ENCODE results near the gene COMMD10.

The COMMD10 gene

DNA sequence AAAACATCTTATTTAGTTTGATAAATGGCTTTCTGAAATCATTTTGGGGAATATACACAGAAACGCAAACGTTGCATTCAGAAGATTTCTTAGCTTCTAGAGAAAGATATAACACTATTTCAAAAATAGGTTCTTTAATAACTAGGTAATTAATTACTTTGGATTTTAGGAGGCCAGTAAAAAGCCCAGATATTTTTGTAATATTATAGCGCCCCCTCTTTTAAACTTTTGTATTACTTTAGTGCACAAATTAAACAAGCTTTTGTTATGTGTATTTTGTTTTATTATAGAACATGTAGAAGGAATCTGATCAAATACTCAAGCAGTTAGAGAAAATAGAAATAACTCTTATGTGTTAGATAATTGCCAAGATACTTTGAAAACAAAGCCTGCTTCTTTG, 57.7 kb downstream of the COMMD10 start:
- peaks cover 10% of the 10 kb centered on the region for H3K4me1 Mint-ChIP-seq (ENCODE audit: low read depth)
- H3K27ac Mint-ChIP-seq = no peak overlapping the region
- peaks cover 14% of the 10 kb centered on the region for H3K36me3 Mint-ChIP-seq
- H3K9me3 Mint-ChIP-seq (ENCODE audit: low read depth) = no peaks in the 10 kb centered on the region
- no peaks in the 10 kb centered on the region for H3K27me3 Mint-ChIP-seq
- no peak overlapping the region for H3K4me3 Mint-ChIP-seq

GRCh38 chr5:116144103-116144502, 59.3 kb downstream of the COMMD10 start:
- no peak overlapping the region for H3K4me3 Mint-ChIP-seq
- H3K9me3 Mint-ChIP-seq (ENCODE audit: low read depth) = peaks cover 5% of the 10 kb centered on the region
- H3K27me3 Mint-ChIP-seq = no peaks in the 10 kb centered on the region
- H3K27ac Mint-ChIP-seq = no peak overlapping the region
- peaks cover 7% of the 10 kb centered on the region for H3K4me1 Mint-ChIP-seq (ENCODE audit: low read depth)
- H3K36me3 Mint-ChIP-seq = peaks cover 19% of the 10 kb centered on the region

GRCh38 chr5:116144991-116145390, 60.2 kb downstream of the COMMD10 start:
- H3K27me3 Mint-ChIP-seq = no peaks in the 10 kb centered on the region
- no peak overlapping the region for H3K27ac Mint-ChIP-seq
- H3K36me3 Mint-ChIP-seq = peaks cover 17% of the 10 kb centered on the region
- peaks cover 7% of the 10 kb centered on the region for H3K4me1 Mint-ChIP-seq (ENCODE audit: low read depth)
- H3K4me3 Mint-ChIP-seq = no peak overlapping the region
- H3K9me3 Mint-ChIP-seq (ENCODE audit: low read depth) = peaks cover 5% of the 10 kb centered on the region

DNA sequence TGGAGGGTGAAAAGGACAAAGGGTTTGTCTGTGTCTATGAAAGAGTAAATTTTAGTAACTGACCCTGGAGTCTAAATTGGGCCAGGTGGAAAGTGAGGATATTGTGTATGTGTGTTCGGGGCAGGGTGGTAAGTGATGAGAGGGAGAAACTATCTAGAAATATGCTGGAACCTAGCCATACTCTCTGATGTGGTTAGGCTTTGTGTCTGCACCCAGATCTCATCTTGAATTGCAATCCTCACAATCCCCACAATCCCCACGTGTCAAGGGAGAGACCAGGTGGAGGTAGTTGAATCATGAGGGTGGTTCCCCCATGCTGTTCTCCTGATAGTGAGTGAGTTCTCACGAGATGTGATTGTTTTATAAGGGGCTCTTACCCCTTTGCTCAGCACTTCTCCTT, 60.6 kb downstream of the COMMD10 start:
- peaks cover 14% of the 10 kb centered on the region for H3K36me3 Mint-ChIP-seq
- H3K4me1 Mint-ChIP-seq (ENCODE audit: low read depth) = peaks cover 7% of the 10 kb centered on the region

DNA sequence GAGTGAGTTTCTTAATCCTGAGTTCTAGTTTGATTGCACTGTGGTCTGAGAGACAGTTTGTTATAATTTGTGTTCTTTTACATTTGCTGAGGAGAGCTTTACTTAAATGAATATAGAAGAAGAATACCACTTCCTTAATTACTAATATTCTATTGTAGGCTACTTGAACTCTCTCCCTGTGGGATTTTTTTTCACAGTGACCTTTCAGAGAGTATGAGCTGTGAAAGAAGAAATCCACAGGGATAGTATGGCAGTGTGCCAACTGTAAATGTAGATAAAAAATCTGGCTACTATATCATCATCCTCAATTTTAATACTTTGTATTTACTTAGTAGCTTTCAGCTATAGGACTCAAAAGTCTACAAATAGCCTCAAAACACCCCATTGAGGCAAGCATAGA, 67.3 kb downstream of the COMMD10 start:
- peaks cover 12% of the 10 kb centered on the region for H3K36me3 Mint-ChIP-seq
- H3K27me3 Mint-ChIP-seq = no peaks in the 10 kb centered on the region
- H3K4me1 Mint-ChIP-seq (ENCODE audit: low read depth) = peaks cover 14% of the 10 kb centered on the region
- H3K9me3 Mint-ChIP-seq (ENCODE audit: low read depth) = peaks cover 5% of the 10 kb centered on the region
- no peak overlapping the region for H3K4me3 Mint-ChIP-seq
- H3K27ac Mint-ChIP-seq = no peak overlapping the region

More for the DNA sequence above, 60.6 kb downstream of the COMMD10 start:
- Mint-ChIP-seq H3K9me3 (ENCODE audit: low read depth) (peaks cover 5% of the 10 kb centered on the region), H3K4me3 (no peak overlapping the region), H3K27ac (no peak overlapping the region), H3K27me3 (no peaks in the 10 kb centered on the region)

DNA sequence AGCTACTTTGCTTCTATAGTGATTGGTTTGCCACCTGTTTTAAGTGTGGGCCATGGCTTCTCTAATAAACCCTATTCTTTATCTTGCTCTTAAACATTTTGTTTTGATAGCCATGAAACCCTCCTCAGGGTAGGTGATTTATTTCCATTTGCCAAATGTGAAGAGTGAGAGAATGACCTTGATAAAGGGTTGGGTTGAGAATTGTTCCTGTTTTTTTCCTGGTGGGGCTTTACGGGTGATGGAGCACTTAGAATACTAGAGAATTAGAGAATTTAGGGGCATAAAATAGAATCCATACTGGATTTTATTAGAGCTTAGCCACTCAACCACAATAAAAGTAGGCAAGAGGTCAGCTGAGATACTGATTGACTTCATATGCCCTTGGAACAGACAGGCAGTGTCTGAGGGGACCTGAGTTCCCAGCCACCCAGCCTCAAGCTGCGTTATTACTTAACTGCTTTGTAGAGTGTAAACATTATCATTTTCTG, 68.9 kb downstream of the COMMD10 start:
- peaks cover 16% of the 10 kb centered on the region for H3K4me1 Mint-ChIP-seq (ENCODE audit: low read depth)
- H3K27me3 Mint-ChIP-seq = no peaks in the 10 kb centered on the region
- H3K27ac Mint-ChIP-seq = no peak overlapping the region
- H3K4me3 Mint-ChIP-seq = no peak overlapping the region
- H3K9me3 Mint-ChIP-seq (ENCODE audit: low read depth) = no peaks in the 10 kb centered on the region
- H3K36me3 Mint-ChIP-seq = peaks cover 7% of the 10 kb centered on the region

- Mint-ChIP-seq H3K27me3 (no peaks in the 10 kb centered on the region), H3K9me3 (ENCODE audit: low read depth) (no peaks in the 10 kb centered on the region), H3K4me3 (no peak overlapping the region), H3K36me3 (peaks cover 9% of the 10 kb centered on the region), H3K27ac (no peak overlapping the region), H3K4me1 (ENCODE audit: low read depth) (peaks cover 19% of the 10 kb centered on the region)
Measured at GRCh38 chr5:116154252-116154651, 69.4 kb downstream of the COMMD10 start.

DNA sequence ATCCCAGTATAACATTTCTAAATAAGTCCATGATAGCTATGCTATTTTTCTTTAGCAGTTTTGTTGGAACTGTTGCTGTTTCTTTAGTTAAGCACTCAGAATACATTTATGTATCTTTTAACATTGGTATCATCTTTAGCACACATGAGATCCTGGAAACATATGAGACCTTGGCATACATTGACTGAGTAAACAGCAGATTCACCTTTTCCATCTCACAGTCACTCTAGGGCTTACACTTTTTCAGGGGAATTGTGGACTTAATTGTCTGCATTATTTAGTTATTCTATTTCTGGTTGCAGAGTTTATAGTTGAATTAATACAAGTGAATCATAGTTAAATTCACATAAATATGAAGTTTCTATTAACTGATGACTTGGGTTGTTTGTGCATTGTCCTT, 70.1 kb downstream of the COMMD10 start:
- H3K9me3 Mint-ChIP-seq (ENCODE audit: low read depth) = no peaks in the 10 kb centered on the region
- no peaks in the 10 kb centered on the region for H3K27me3 Mint-ChIP-seq
- no peak overlapping the region for H3K27ac Mint-ChIP-seq
- H3K36me3 Mint-ChIP-seq = peaks cover 10% of the 10 kb centered on the region
- peaks cover 19% of the 10 kb centered on the region for H3K4me1 Mint-ChIP-seq (ENCODE audit: low read depth)
- no peak overlapping the region for H3K4me3 Mint-ChIP-seq

DNA sequence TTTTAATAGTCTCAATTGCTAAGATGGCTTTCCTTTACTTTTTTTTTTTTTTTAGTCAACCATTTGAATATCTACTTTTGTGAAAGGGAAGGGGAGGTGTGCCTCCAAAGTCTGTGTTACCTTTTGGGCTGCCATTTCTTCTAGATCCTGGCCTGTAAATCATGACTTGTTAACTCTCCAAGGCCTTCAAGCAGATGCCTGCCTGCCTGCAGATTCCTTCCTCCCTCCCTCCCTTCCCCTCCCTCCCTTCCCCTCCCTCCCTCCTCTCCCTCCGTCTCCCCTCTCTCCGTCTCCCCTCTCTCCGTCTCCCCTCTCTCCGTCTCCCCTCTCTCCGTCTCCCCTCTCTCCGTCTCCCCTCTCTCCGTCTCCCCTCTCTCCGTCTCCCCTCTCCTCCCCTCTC, 73.1 kb downstream of the COMMD10 start:
- Mint-ChIP-seq H3K4me1 (ENCODE audit: low read depth) (peaks cover 13% of the 10 kb centered on the region), H3K36me3 (peaks cover 8% of the 10 kb centered on the region), H3K9me3 (ENCODE audit: low read depth) (no peaks in the 10 kb centered on the region), H3K4me3 (no peak overlapping the region), H3K27me3 (no peaks in the 10 kb centered on the region), H3K27ac (no peak overlapping the region)

GRCh38 chr5:116159006-116159405, 74.2 kb downstream of the COMMD10 start:
- Mint-ChIP-seq H3K4me1 (ENCODE audit: low read depth) (peaks cover 9% of the 10 kb centered on the region), H3K9me3 (ENCODE audit: low read depth) (no peaks in the 10 kb centered on the region), H3K36me3 (peaks cover 8% of the 10 kb centered on the region), H3K27me3 (no peaks in the 10 kb centered on the region), H3K27ac (no peak overlapping the region), H3K4me3 (no peak overlapping the region)

- no peak overlapping the region for H3K27ac Mint-ChIP-seq
Measured at GRCh38 chr5:116174111-116174510, 89.3 kb downstream of the COMMD10 start.

DNA sequence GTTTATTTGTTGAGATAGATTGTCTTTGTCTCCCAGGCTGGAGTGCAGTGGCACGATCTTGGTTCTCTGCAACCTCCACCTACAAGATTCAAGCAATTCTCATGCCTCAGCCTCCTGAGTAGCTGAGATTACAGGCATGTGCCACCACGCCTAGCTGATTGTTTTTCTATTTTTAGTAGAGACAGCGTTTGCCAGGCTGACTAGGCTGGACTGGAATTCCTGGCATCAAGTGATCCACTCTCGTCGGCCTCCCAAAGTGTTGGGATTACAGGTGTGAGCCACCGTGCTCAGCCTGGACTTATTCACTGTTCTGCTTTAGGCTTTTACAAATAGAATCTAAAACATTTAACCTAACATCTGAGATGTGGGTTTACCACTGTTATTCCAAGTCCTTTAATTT, 91.3 kb downstream of the COMMD10 start:
- H3K27me3 Mint-ChIP-seq = no peaks in the 10 kb centered on the region
- H3K4me3 Mint-ChIP-seq = no peak overlapping the region
- H3K9me3 Mint-ChIP-seq (ENCODE audit: low read depth) = peaks cover 9% of the 10 kb centered on the region
- H3K36me3 Mint-ChIP-seq = peaks cover 19% of the 10 kb centered on the region
- H3K27ac Mint-ChIP-seq = no peak overlapping the region
- H3K4me1 Mint-ChIP-seq (ENCODE audit: low read depth) = peaks cover 1% of the 10 kb centered on the region

More at GRCh38 chr5:116174111-116174510, 89.3 kb downstream of the COMMD10 start:
- H3K4me1 Mint-ChIP-seq (ENCODE audit: low read depth) = peaks cover 1% of the 10 kb centered on the region
- H3K9me3 Mint-ChIP-seq (ENCODE audit: low read depth) = peaks cover 9% of the 10 kb centered on the region
- no peak overlapping the region for H3K4me3 Mint-ChIP-seq
- no peaks in the 10 kb centered on the region for H3K27me3 Mint-ChIP-seq
- H3K36me3 Mint-ChIP-seq = peaks cover 20% of the 10 kb centered on the region

- Mint-ChIP-seq H3K4me3 (no peak overlapping the region), H3K36me3 (peaks cover 22% of the 10 kb centered on the region)
Measured at GRCh38 chr5:116178925-116179324, 94.1 kb downstream of the COMMD10 start.

GRCh38 chr5:116209166-116209565, 124.3 kb downstream of the COMMD10 start:
- no peaks in the 10 kb centered on the region for H3K9me3 Mint-ChIP-seq (ENCODE audit: low read depth)

More at GRCh38 chr5:116178925-116179324, 94.1 kb downstream of the COMMD10 start:
- Mint-ChIP-seq H3K27me3 (no peaks in the 10 kb centered on the region), H3K27ac (no peak overlapping the region), H3K4me1 (ENCODE audit: low read depth) (peaks cover 1% of the 10 kb centered on the region), H3K9me3 (ENCODE audit: low read depth) (peaks cover 4% of the 10 kb centered on the region)

DNA sequence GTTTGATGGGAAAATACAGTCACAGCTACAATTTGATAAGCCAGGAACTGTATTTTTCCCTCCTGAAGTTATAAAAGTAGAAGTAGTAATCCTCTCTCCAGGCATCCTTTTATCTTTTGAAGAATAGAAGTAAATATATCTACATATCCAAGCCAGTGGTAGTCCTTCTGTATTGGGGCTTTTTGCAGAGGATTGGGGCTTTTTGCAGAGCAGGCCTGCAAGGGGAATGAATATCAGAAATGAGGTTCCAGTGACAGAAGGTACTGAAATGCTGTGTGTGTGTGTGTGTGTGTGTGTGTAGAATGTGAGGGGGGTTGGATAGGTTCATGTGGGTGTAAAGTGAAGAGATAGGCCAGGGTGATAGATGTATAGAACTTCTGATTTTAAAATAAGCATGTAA, 127.4 kb downstream of the COMMD10 start:
- no peak overlapping the region for H3K27ac Mint-ChIP-seq
- peaks cover 5% of the 10 kb centered on the region for H3K36me3 Mint-ChIP-seq
- no peaks in the 10 kb centered on the region for H3K4me1 Mint-ChIP-seq (ENCODE audit: low read depth)
- no peaks in the 10 kb centered on the region for H3K27me3 Mint-ChIP-seq
- H3K9me3 Mint-ChIP-seq (ENCODE audit: low read depth) = no peaks in the 10 kb centered on the region
- H3K4me3 Mint-ChIP-seq = no peak overlapping the region

More at GRCh38 chr5:116209166-116209565, 124.3 kb downstream of the COMMD10 start:
- Mint-ChIP-seq H3K36me3 (peaks cover 4% of the 10 kb centered on the region), H3K4me3 (no peak overlapping the region), H3K4me1 (ENCODE audit: low read depth) (no peaks in the 10 kb centered on the region), H3K27me3 (no peaks in the 10 kb centered on the region), H3K27ac (no peak overlapping the region)

- Mint-ChIP-seq H3K36me3 (peaks cover 17% of the 10 kb centered on the region), H3K9me3 (ENCODE audit: low read depth) (peaks cover under 1% of the 10 kb centered on the region), H3K4me1 (ENCODE audit: low read depth) (peaks cover 2% of the 10 kb centered on the region), H3K27me3 (no peaks in the 10 kb centered on the region), H3K4me3 (no peak overlapping the region), H3K27ac (no peak overlapping the region)
Measured at GRCh38 chr5:116216246-116216645, 131.4 kb downstream of the COMMD10 start.

All from activated naive CD8-positive, alpha-beta T cell (primary cell).